Stimulated activated CD8-positive, alpha-beta memory T cell treated with anti-CD3 and anti-CD28 coated beads, Interleukin-2, amount 100 ng/mL, for 48 hours (primary cell): ENCODE measurements around the gene PCAT6.
"Not testable (repeated sequence)": the region's sequence is repeated elsewhere in the genome, so short reads cannot be mapped to it uniquely, and the experiment has no call there.

Experiments
- DNase-seq, 2 donors: peaks; one replicate each; pipeline ENCODE4 v3.0.0-alpha.2; 2020; ENCODE audit warnings: low read depth in 2 of 2

PCAT6 gene

GRCh38 chr1:202810615-202811295, at the start of gene PCAT6:
Gene PCAT6, plus strand, starts transcription at chr1:202810954.
- DNase-seq: peak; percentile 80 to 82

GRCh38 chr1:202762019-202762418, 48.7 kb upstream of the PCAT6 start:
- DNase-seq: no peak

GRCh38 chr1:202765721-202766120, 45.0 kb upstream of the PCAT6 start:
- DNase-seq: no peak

GRCh38 chr1:202770135-202770534, 40.6 kb upstream of the PCAT6 start:
- no peak for DNase-seq

GRCh38 chr1:202781180-202781579, 29.6 kb upstream of the PCAT6 start:
- no peak for DNase-seq

GRCh38 chr1:202786804-202787203, 23.9 kb upstream of the PCAT6 start:
- no peak for DNase-seq

GRCh38 chr1:202788800-202789199, 22.0 kb upstream of the PCAT6 start:
- DNase-seq: no peak

- DNase-seq: no peak
Measured at GRCh38 chr1:202791077-202791747, 19.5 kb upstream of the PCAT6 start.

- DNase-seq: no peak
Measured at GRCh38 chr1:202794051-202794740, 16.6 kb upstream of the PCAT6 start.

GRCh38 chr1:202794931-202795330, 15.8 kb upstream of the PCAT6 start:
- DNase-seq: not testable (repeated sequence)

- DNase-seq: no peak
Measured at GRCh38 chr1:202796670-202797069, 14.1 kb upstream of the PCAT6 start.

GRCh38 chr1:202798260-202798659, 12.5 kb upstream of the PCAT6 start:
- no peak for DNase-seq

- no peak for DNase-seq
Measured at GRCh38 chr1:202798792-202799331, 11.9 kb upstream of the PCAT6 start.

GRCh38 chr1:202800742-202801141, 10.0 kb upstream of the PCAT6 start:
- no peak for DNase-seq

- no peak for DNase-seq
Measured at GRCh38 chr1:202801175-202801574, 9.6 kb upstream of the PCAT6 start.

GRCh38 chr1:202802034-202802433, 8.7 kb upstream of the PCAT6 start:
- DNase-seq: no peak

- DNase-seq: no peak
Measured at GRCh38 chr1:202802998-202803932, 7.5 kb upstream of the PCAT6 start.

GRCh38 chr1:202804126-202804525, 6.6 kb upstream of the PCAT6 start:
- DNase-seq: no peak

GRCh38 chr1:202805886-202806844, 4.6 kb upstream of the PCAT6 start:
- no peak for DNase-seq

GRCh38 chr1:202806845-202807450, 3.8 kb upstream of the PCAT6 start:
- peak; percentile 13 to 14 for DNase-seq
